ENCODE results near the gene TMEM26.

GRCh38 chr10:61478621-61479312 is 25.6 kb upstream of the TMEM26 start:
- TF ChIP-seq, protein P1, sequence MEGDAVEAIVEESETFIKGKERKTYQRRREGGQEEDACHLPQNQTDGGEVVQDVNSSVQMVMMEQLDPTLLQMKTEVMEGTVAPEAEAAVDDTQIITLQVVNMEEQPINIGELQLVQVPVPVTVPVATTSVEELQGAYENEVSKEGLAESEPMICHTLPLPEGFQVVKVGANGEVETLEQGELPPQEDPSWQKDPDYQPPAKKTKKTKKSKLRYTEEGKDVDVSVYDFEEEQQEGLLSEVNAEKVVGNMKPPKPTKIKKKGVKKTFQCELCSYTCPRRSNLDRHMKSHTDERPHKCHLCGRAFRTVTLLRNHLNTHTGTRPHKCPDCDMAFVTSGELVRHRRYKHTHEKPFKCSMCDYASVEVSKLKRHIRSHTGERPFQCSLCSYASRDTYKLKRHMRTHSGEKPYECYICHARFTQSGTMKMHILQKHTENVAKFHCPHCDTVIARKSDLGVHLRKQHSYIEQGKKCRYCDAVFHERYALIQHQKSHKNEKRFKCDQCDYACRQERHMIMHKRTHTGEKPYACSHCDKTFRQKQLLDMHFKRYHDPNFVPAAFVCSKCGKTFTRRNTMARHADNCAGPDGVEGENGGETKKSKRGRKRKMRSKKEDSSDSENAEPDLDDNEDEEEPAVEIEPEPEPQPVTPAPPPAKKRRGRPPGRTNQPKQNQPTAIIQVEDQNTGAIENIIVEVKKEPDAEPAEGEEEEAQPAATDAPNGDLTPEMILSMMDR (IDR thresholded peaks at IDR 0.05; ENCODE audit: insufficient read depth, low read depth, low read length): no peak
- TF ChIP-seq EZH2 (IDR thresholded peaks at IDR 0.05; ENCODE audit: insufficient read depth, low read length): no peak
